Measurements from ENCODE around the gene ADAMTS9. TPM values are rescaled to one million over a fixed set of nuclear protein-coding genes. Genes with fewer than 3 reads are reported as not detected.
A peak's percentile ranks its signal among the peaks of the same experiment; 100 is the strongest.

ADAMTS9 gene
- total RNA-seq, 1 experiment from 2014 or later, result 0.46 TPM

GRCh38 chr3:64489361-64490044, 198.3 kb downstream of the ADAMTS9 start:
- Histone ChIP-seq H2AFZ (ENCODE audit: low read length) (peak overlapping the region; percentile 90), H3K18ac (ENCODE audit: insufficient read length, low read depth, low read length) (no peak overlapping the region), H4K5ac (ENCODE audit: insufficient read length, low read depth, low read length) (no peak overlapping the region), H3K79me2 (ENCODE audit: insufficient read depth, low read length) (no peaks in the 10 kb centered on the region), H4K91ac (ENCODE audit: insufficient read length, low read depth, low read length) (no peak overlapping the region), H3K56ac (ENCODE audit: insufficient read length, low read depth, low read length) (no peak overlapping the region), H3K4me1 (ENCODE audit: insufficient read depth, low read length) (peaks cover 8% of the 10 kb centered on the region; the same call in 1 of the 2 replicates), H2BK5ac (ENCODE audit: insufficient read length, low read length) (no peak overlapping the region), H3K9me3 (ENCODE audit: control insufficient read depth, low read depth, low read length) (no peaks in the 10 kb centered on the region), H4K20me1 (ENCODE audit: control insufficient read depth, insufficient read depth, insufficient read length) (no peaks in the 10 kb centered on the region), H3T11ph (ENCODE audit: low read length) (no peak overlapping the region), H3K27me3 (ENCODE audit: insufficient read depth, low read length) (no peaks in the 10 kb centered on the region; the same call in 1 of the 2 replicates), H3K14ac (ENCODE audit: insufficient read depth, low read length) (peak overlapping the region; percentile 85; the same call in 1 of the 2 replicates), H2BK15ac (ENCODE audit: low read depth, low read length) (no peak overlapping the region), H3K23ac (ENCODE audit: insufficient read length, low read depth, low read length) (no peak overlapping the region), H3K9ac (ENCODE audit: extremely low read depth, insufficient read length, low read length) (no peak overlapping the region), H2BK12ac (ENCODE audit: insufficient read length, low read depth, low read length) (no peak overlapping the region), H2AK5ac (ENCODE audit: insufficient read length, low read length) (no peak overlapping the region), H3K23me2 (ENCODE audit: insufficient read length, low read depth, low read length, poor library complexity, severe bottlenecking) (peaks cover 4% of the 10 kb centered on the region), H3K4ac (ENCODE audit: low read depth, low read length) (no peak overlapping the region), H4K8ac (replicated peaks; ENCODE audit: insufficient read length, low read depth, low read length) (no peak overlapping the region), H3K79me1 (ENCODE audit: insufficient read depth, low read depth, low read length, poor library complexity, severe bottlenecking) (no peaks in the 10 kb centered on the region), H3K27ac (ENCODE audit: insufficient read length, low read depth, low read length) (no peak overlapping the region), H2BK20ac (ENCODE audit: low read depth, low read length, poor library complexity, severe bottlenecking) (no peak overlapping the region), H2BK120ac (ENCODE audit: low read depth, low read length, poor library complexity, severe bottlenecking) (no peak overlapping the region), H3K4me2 (ENCODE audit: insufficient read depth, insufficient read length, low read length) (peak overlapping the region; percentile 69)
- H3K27ac Mint-ChIP-seq, result peak overlapping the region in 1 of 3 experiments; percentile 78; a peak in 2 of 7 replicates
- peaks cover 36 to 47% of the 10 kb centered on the region in 2 experiments for H3K4me1 Mint-ChIP-seq
- TF ChIP-seq CTCF (conservative IDR thresholded peaks at IDR 0.05), result no peak
- WGBS (ENCODE audit: extremely low coverage, insufficient read length, low lambda C conversion rate), result no CpG with 5 or more reads among the region's 23 CpGs
- no peaks in the 10 kb centered on the region for H3K9me3 Mint-ChIP-seq
- peak; percentile 96 for DNase-seq
- peaks cover 22% of the 10 kb centered on the region for H3K27me3 Mint-ChIP-seq (ENCODE audit: low read depth)
- H3K4me3 Mint-ChIP-seq, result peak overlapping the region; percentile 34 to 64; a peak in 4 of 5 replicates
- no peaks in the 10 kb centered on the region for H3K36me3 Mint-ChIP-seq (ENCODE audit: insufficient read depth in 1 of 3, low read depth in 3 of 3)
